Mammary epithelial cell (primary cell): ENCODE data around the gene DCXR.

Experiments used
- CTCF ChIP-seq, 2 donors: IDR thresholded peaks in 1 of 2; conservative IDR thresholded peaks in 1 of 2; 2 replicates each; pipeline ENCODE4 v1.5.1; 2011 to 2012; ENCODE audit warnings: inconsistent platforms in 2 of 2, low read length in 2 of 2, mild to moderate bottlenecking in 2 of 2, control low read depth in 1 of 2, low read depth in 1 of 2; ENCODE audit not compliant: insufficient read depth in 1 of 2; ENCODE audit errors: extremely low read depth in 1 of 2
- EZH2 ChIP-seq: IDR thresholded peaks from 2 replicates; pipeline ENCODE4 v1.6.1; 2012; ENCODE audit warnings: low read length, inconsistent platforms, borderline replicate concordance

- TF ChIP-seq CTCF (conservative IDR thresholded peaks at IDR 0.05 in 1 of 2, IDR thresholded peaks at IDR 0.05 in 1 of 2; ENCODE audit: extremely low read depth in 1 of 2, insufficient read depth in 1 of 2, low read depth in 1 of 2, low read length in 2 of 2) (no peak), EZH2 (no peak)
These were observed 15.2 kb upstream of the DCXR start for GRCh38 chr17:82052638-82053059.
